Measurements from ENCODE around the gene RXRB.

- TF ChIP-seq CTCF (IDR thresholded peaks at IDR 0.05; ENCODE audit: low read depth, low read length, poor library complexity, severe bottlenecking) (no peak), EZH2phosphoT487 (IDR thresholded peaks at IDR 0.05; ENCODE audit: borderline replicate concordance, low read length) (no peak)
Measured at GRCh38 chr6:33193619-33194018, 6.8 kb downstream of the RXRB start.
